Activated naive CD8-positive, alpha-beta T cell treated with anti-CD3 and anti-CD28 coated beads, Interleukin-2, amount 10 ng/mL, durations not matched to agents 7 days and 5 days (primary cell): ENCODE results near the gene VTI1A. TPM values are rescaled to one million over a fixed set of nuclear protein-coding genes. Genes with fewer than 3 reads are reported as not detected.

Source experiments
- ATAC-seq: fragments of 150-1000 bp; cut with Tn5 transposase; one replicate; pipeline ENCODE4 v1.10.0; 2021; ENCODE audit warnings: low read depth, moderate library complexity
- POLR2A ChIA-PET: fragments of 350-600 bp; sonication (Branson Sonifier 250); formaldehyde crosslinking; loops from one replicate; lab custom pipeline; 2021; ENCODE audit warnings: antibody characterized with exemption; lab: Charles Lee
- DNase-seq: peaks from one replicate; pipeline ENCODE4 v3.0.0; 2021
- H3K27ac Mint-ChIP-seq: one replicate; pipeline ENCODE4 v1.8.0; 2022; ENCODE audit warnings: mild to moderate bottlenecking, mixed read lengths
- H3K27me3 Mint-ChIP-seq: one replicate; pipeline ENCODE4 v1.8.0; 2022; ENCODE audit warnings: mild to moderate bottlenecking, moderate library complexity, mixed read lengths
- H3K36me3 Mint-ChIP-seq: one replicate; pipeline ENCODE4 v1.8.0; 2021; ENCODE audit warnings: mild to moderate bottlenecking, mixed read lengths
- H3K4me1 Mint-ChIP-seq: one replicate; pipeline ENCODE4 v1.8.0; 2021; ENCODE audit warnings: mixed read lengths
- H3K4me3 Mint-ChIP-seq: one replicate; pipeline ENCODE4 v1.8.0; 2022; ENCODE audit warnings: mild to moderate bottlenecking, moderate library complexity, mixed read lengths
- H3K9me3 Mint-ChIP-seq: one replicate; pipeline ENCODE4 v1.8.0; 2021; ENCODE audit warnings: mixed read lengths
- total RNA-seq, 2 experiments: library from RNA; stranded (reverse); gene quantifications; one replicate each; pipeline ENCODE4 v1.2.3, GENCODE V29; 2021

Gene VTI1A
- total RNA-seq, 2 experiments from 2014 or later: 43.2 to 45.1 TPM

DNA sequence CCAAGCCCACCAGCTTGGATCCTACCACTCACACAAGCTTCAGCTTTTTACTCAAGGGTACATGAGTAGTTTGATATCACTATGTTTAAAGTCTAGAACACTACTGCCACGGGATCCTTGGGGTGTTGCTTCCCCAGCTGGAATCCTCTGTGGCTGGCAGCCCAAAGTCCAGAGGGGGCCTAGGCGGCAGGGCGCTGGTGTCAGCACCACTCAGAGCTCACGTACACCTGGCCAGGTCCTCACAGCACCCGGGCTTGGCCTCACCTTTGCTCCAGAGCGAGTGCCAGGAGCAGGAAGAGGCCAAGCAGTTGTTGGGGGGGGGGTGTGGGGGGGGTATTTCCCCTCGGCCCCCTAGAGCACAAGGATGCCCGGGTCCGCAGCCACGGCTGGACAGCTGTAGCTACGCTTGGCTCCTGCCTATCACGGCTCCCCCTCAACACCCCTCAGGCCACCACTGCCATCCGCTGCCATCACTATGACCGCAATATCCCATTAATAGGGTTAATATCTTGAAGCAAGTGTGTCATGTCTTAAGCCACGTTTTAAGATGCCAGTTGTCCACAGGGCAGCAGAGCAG lies 17.3 kb upstream of the VTI1A start:
- no peak for ATAC-seq
- peaks cover 12% of the 10 kb centered on the region for H3K36me3 Mint-ChIP-seq
- no peak overlapping the region for H3K4me3 Mint-ChIP-seq
- no peak overlapping the region for H3K27ac Mint-ChIP-seq
- H3K4me1 Mint-ChIP-seq: no peaks in the 10 kb centered on the region
- H3K27me3 Mint-ChIP-seq: no peaks in the 10 kb centered on the region
- POLR2A ChIA-PET: interaction anchor here (0.5 kb wide), 1 partner anchor 44 kb away, joined by 3 read pairs; no protein-coding TSS in a partner anchor
- H3K9me3 Mint-ChIP-seq: no peaks in the 10 kb centered on the region
- DNase-seq: no peak

DNA sequence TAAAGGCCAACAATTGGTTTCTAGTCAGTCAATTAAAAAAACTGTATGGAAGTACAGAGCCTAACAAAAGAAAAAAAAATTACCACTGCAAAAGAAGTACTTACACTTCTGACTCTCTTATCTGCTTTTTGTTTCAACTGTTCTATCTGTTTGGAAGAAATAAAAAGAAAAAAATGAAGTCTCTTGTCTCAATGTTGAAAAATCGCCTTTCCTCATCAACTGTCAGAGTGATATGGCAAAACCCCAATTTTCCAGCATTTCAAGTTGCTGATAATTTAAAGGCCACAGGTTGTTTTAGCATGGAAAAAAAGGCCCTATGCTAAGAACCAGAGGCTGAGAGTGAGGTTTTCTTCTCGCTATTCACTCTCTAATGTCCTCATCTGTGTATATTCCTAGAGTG lies 13.9 kb upstream of the VTI1A start:
- H3K27ac Mint-ChIP-seq: no peak overlapping the region
- POLR2A ChIA-PET: no interaction called here
- ATAC-seq: no peak

DNA sequence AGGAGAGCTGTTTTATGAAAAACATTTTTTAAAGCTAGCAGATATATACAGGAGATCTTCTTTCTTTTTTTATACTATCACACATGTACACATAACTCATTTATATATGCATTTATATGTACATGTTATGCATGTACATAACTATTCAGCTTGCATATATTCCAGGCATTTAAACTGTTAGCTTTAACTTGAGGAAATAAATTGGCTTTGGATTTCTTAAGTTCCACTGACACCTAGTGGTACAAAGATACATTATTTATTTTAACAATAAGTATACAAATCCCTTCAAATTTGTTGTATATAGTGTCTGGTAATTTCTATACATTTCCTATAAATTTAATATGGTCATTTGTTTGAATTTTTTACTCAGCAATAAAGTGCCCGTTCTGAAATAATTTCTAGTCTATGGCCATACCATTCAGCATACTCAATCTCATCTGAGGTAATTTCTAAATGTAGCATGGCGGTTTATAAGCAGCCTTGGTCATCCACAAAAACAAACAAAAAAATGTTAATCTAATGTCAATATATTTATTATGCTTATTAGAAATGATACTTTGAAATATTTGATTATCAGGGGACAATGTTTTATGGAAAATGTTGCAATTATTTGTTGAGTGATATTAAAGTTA lies 11.9 kb upstream of the VTI1A start:
- H3K4me1 Mint-ChIP-seq: peaks cover 5% of the 10 kb centered on the region
- DNase-seq (no peak), ATAC-seq (no peak)
- no peak overlapping the region for H3K27ac Mint-ChIP-seq
- POLR2A ChIA-PET: interaction anchor here (2.0 kb wide), 1 partner anchor 12 kb away, joined by 5 read pairs; the partner anchor contains the start of genes VTI1A and ZDHHC6
- H3K9me3 Mint-ChIP-seq: no peaks in the 10 kb centered on the region
- peaks cover 11% of the 10 kb centered on the region for H3K36me3 Mint-ChIP-seq
- H3K27me3 Mint-ChIP-seq: no peaks in the 10 kb centered on the region
- H3K4me3 Mint-ChIP-seq: no peak overlapping the region

More for the DNA sequence above, 13.9 kb upstream of the VTI1A start:
- peaks cover 13% of the 10 kb centered on the region for H3K36me3 Mint-ChIP-seq
- peaks cover 3% of the 10 kb centered on the region for H3K4me1 Mint-ChIP-seq
- H3K9me3 Mint-ChIP-seq: no peaks in the 10 kb centered on the region
- no peak overlapping the region for H3K4me3 Mint-ChIP-seq
- no peak for DNase-seq
- no peaks in the 10 kb centered on the region for H3K27me3 Mint-ChIP-seq

DNA sequence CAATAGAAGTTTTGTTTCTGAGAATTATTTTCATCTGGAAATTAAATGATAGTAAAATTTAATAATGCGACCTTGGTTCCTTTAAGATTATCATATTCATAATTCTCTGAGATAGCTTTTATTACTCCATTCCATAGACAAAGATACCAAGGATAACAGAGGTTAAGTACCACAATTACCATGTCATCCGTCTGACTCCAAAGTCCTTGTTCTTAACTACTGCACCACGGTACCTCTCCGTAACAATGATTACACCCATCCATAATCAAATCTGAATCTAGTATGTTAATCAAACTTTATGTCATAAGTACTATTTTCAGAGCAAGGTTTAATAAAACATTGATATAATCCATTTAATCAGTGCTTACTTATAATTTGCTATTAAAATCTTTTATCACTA lies 8.7 kb upstream of the VTI1A start:
- Mint-ChIP-seq H3K4me1 (peaks cover 18% of the 10 kb centered on the region), H3K36me3 (peaks cover 14% of the 10 kb centered on the region), H3K9me3 (no peaks in the 10 kb centered on the region), H3K27ac (no peak overlapping the region), H3K4me3 (no peak overlapping the region), H3K27me3 (no peaks in the 10 kb centered on the region)
- DNase-seq (no peak), ATAC-seq (no peak)
- POLR2A ChIA-PET: no interaction called here

DNA sequence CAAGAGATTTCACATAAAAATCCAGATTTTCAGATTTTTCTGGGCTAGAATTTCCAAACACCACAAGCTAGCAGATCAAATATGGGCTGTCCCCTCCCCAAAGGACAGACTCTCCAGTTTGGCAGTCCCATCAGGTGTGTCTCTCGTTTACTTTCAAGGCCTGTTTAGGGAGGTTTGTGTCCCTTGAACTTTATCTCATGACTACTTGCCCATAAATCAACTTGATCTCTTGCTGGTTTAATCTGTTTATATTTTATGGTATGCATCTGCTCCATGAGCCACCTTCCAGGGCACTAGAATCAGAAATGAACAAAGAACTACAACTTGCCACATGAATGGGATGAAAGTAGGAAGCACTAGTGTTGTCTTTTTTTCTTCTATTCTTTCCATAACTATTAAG lies 5.5 kb upstream of the VTI1A start:
- no peaks in the 10 kb centered on the region for H3K27me3 Mint-ChIP-seq
- peak overlapping the region; percentile 21 for H3K27ac Mint-ChIP-seq
- no peaks in the 10 kb centered on the region for H3K9me3 Mint-ChIP-seq
- H3K4me1 Mint-ChIP-seq: peaks cover 34% of the 10 kb centered on the region
- H3K36me3 Mint-ChIP-seq: peaks cover 20% of the 10 kb centered on the region
- ATAC-seq (no peak), DNase-seq (no peak)
- H3K4me3 Mint-ChIP-seq: no peak overlapping the region
- POLR2A ChIA-PET: no interaction called here

DNA sequence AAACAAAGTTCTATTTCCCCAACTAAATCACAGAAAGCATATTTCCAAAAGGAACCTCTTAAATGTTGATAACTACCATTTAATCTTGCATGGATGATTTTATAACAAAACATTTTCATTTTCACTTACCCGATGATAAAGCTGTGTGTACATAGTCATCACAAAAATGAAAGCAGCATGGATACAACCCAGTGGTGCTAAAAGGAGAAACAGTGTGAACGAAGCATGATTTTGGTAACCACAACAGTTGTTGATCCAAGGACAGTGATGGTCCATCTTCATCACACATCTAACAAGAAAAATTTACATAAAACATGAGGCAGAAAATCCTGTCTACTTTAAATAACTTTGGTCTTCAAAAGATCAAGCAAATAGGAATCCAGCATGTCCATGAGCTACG lies 5.0 kb upstream of the VTI1A start:
- no peak overlapping the region for H3K4me3 Mint-ChIP-seq
- no peak for DNase-seq
- H3K36me3 Mint-ChIP-seq: peaks cover 20% of the 10 kb centered on the region
- H3K27me3 Mint-ChIP-seq: no peaks in the 10 kb centered on the region
- ATAC-seq: no peak
- peaks cover 34% of the 10 kb centered on the region for H3K4me1 Mint-ChIP-seq
- H3K9me3 Mint-ChIP-seq: no peaks in the 10 kb centered on the region
- POLR2A ChIA-PET: no interaction called here
- H3K27ac Mint-ChIP-seq: peak overlapping the region; percentile 37

DNA sequence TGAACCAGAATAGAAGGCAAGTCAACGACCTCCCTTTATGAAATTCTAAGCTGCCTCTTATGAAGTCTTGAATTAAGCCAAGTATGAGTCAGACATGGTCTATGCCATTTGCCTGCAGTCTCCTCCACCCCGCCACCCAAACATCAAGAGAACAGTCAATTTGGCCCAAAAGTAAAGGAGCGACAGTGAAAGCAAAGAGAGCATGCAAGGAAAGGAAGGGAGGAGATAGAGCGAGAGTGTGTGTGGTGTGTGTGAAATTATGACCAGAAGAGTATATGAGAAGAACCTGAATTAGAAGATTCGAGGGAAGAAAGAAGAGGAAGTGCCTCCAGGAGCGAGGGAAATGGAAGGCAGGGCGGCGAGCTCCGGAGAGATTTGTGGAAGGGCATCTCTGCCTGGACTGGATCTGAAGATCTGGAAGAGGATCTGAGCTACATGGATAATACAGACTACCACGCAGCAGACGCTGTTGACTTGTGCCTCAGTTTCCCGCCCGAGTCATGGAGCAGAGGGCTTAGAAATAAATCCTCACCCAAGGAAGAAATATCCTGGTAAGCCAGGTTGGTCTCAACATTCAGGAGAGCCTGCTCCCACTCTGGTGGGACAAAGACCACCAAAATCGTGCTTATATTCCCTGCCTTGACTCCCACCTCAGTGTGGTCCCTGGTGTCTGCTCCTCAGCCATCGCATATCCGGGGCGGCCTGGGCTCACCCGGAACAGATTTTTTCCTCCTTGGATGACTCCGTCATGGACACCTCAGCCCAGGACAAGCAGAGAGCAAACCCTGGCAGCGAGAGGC lies 760 bp upstream of the VTI1A start:
- peak overlapping the region; percentile 100 for H3K4me3 Mint-ChIP-seq
- peaks cover 18% of the 10 kb centered on the region for H3K36me3 Mint-ChIP-seq
- ATAC-seq (no peak), DNase-seq (no peak)
- peaks cover 39% of the 10 kb centered on the region for H3K4me1 Mint-ChIP-seq
- POLR2A ChIA-PET: interaction anchor here (0.6 to 1.8 kb wide), 3 partner anchors 15 to 71 kb away, joined by 3 to 21 read pairs (median 5); partner anchors contain the start of gene ACSL5
- no peaks in the 10 kb centered on the region for H3K27me3 Mint-ChIP-seq
- H3K27ac Mint-ChIP-seq: peak overlapping the region; percentile 99
- no peaks in the 10 kb centered on the region for H3K9me3 Mint-ChIP-seq

DNA sequence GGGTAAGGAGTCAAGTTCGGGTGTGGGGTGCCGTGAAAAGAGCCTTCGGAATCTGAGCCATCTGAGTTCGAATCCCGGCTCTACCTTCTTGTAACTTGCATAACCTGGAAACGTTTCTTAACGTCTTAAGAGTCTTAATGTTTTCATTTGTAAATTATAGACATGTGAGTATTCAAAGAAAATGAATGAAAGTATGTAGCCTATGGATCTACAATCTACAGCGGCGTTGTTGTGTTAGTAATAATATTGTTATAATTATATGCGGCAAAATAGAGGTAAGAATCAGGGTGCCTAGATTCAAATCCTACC lies 559 bp downstream of the VTI1A start:
- H3K36me3 Mint-ChIP-seq: peaks cover 14% of the 10 kb centered on the region
- ATAC-seq: no peak
- H3K4me3 Mint-ChIP-seq: peak overlapping the region; percentile 100
- no peak for DNase-seq
- H3K9me3 Mint-ChIP-seq: no peaks in the 10 kb centered on the region
- peak overlapping the region; percentile 99 for H3K27ac Mint-ChIP-seq
- no peaks in the 10 kb centered on the region for H3K27me3 Mint-ChIP-seq
- POLR2A ChIA-PET: interaction anchor here (0.8 to 1.8 kb wide), 6 partner anchors 9 to 83 kb away, joined by 3 to 21 read pairs (median 4); partner anchors contain the start of gene ACSL5
- H3K4me1 Mint-ChIP-seq: peaks cover 33% of the 10 kb centered on the region

DNA sequence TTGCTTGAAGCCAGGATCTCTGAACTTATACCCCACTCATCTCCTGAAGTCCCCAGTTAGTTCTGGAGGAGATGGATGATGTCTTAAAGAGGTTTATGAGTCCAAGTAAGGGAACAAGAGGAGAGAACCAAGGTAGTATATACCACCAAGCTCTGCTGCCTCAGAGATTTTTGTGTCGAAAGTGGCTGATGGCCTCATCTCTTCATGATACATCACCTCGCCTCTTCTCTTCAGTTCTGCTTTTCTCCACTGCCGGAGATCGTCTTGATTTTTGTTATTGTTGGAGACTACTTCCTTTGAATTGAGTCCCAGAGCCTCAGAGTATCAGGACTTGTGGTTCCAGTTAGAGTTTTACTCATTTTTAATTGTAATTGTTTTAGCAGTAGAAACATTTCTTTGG lies 1.9 kb downstream of the VTI1A start:
- Mint-ChIP-seq H3K27me3 (no peaks in the 10 kb centered on the region), H3K4me1 (peaks cover 30% of the 10 kb centered on the region), H3K27ac (no peak overlapping the region), H3K36me3 (peaks cover 15% of the 10 kb centered on the region), H3K9me3 (no peaks in the 10 kb centered on the region), H3K4me3 (peak overlapping the region; percentile 47)
- ATAC-seq (no peak), DNase-seq (no peak)
- POLR2A ChIA-PET: no interaction called here

DNA sequence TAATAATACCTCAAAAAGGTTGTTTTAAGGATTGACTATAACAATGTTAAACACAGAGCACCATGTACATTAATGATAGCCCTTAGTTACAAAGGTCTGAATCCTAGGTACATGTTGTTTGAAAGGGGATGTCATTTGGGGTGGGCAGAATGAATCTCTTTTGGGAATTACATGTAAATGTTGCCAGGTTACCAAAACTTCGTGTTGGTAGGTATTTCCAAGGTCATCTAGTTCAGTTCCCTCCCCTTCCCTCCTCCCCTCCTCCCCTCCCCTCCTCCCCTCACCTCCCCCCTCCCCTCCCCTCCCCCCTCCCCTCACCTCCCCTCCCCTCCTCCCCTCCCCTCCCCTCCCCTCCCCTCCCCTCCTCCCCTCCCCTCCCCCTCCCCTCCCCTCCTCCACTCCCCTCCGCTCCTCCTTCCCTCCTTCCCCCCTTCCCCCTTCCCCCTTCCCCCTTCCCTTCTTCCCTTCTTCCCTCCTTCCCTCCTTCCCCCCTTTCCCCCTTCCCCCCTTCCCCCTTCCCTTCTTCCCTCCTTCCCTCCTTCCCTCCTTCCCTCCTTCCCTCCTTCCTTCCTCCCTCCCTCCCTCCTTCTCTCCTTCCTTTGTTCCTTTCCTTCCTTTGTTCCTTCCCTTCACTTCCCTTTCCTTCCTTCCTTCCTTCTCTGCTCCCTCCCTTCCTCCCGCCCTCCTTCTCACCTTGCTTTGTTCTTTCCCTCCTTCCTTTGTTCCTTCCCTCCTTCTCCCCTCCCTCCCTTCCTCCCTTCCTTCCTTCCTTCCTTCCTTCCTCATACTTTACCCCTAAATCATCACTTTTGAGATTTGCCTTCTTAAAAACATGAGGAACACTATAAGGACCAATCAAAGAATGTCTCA lies 8.1 kb downstream of the VTI1A start:
- no peak for ATAC-seq
- H3K4me3 Mint-ChIP-seq: no peak overlapping the region
- H3K4me1 Mint-ChIP-seq: peaks cover 9% of the 10 kb centered on the region
- DNase-seq: no peak
- H3K27me3 Mint-ChIP-seq: no peaks in the 10 kb centered on the region
- peaks cover 9% of the 10 kb centered on the region for H3K36me3 Mint-ChIP-seq
- POLR2A ChIA-PET: no interaction called here
- peak overlapping the region; percentile 25 for H3K27ac Mint-ChIP-seq
- no peaks in the 10 kb centered on the region for H3K9me3 Mint-ChIP-seq

DNA sequence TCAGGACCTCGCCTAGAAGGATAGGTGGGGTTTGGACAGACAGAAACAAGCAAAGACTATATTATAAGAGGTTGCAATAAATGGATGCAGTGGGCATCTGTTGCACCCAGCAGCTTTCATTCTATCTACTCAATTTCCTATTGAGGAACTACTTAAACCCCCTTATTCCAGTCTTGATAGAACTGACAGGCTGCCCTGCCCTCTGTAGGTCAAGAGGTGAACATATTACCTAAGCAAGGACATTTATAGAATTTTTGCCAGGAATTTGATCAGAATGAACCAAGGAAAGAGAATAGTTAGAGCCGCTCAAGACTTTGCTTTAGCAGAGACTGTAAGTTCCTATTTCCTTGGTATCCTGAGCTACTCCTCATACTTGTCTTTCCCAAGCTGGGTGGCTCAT lies 9.5 kb downstream of the VTI1A start:
- ATAC-seq: no peak
- Mint-ChIP-seq H3K27me3 (no peaks in the 10 kb centered on the region), H3K36me3 (peaks cover 13% of the 10 kb centered on the region), H3K4me3 (no peak overlapping the region), H3K9me3 (no peaks in the 10 kb centered on the region), H3K4me1 (peaks cover 9% of the 10 kb centered on the region), H3K27ac (no peak overlapping the region)
- POLR2A ChIA-PET: interaction anchor here (1.0 kb wide), 1 partner anchor 9 kb away, joined by 3 read pairs; the partner anchor contains the start of gene VTI1A
- no peak for DNase-seq

DNA sequence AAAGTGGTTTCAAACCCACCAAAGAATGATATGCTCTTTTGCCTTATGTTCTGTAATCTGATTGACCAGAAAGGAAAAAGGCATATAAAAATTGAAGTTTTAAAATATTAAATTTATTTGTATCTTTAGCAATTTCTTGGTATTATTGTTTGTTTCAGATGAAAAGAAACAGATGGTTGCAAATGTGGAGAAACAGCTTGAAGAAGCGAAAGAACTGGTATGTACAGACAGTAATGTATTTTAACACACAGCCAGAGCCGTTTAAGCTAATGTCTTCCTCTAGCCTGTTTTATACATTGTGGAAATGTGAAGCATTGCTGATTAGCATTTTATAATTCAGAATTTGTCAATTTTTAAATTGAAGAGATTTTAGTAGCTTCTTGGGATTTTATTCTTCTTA lies 13.4 kb downstream of the VTI1A start:
- peaks cover 9% of the 10 kb centered on the region for H3K4me1 Mint-ChIP-seq
- no peak for ATAC-seq
- H3K4me3 Mint-ChIP-seq: no peak overlapping the region
- peaks cover 1% of the 10 kb centered on the region for H3K9me3 Mint-ChIP-seq
- H3K27ac Mint-ChIP-seq: no peak overlapping the region
- H3K27me3 Mint-ChIP-seq: no peaks in the 10 kb centered on the region
- POLR2A ChIA-PET: no interaction called here
- H3K36me3 Mint-ChIP-seq: peaks cover 29% of the 10 kb centered on the region
- no peak for DNase-seq
